Measurements from ENCODE around the gene C16orf96.

C16orf96 gene

GRCh38 chr16:4533490-4533889 lies 22.6 kb upstream of the C16orf96 start:
- no peak overlapping the region for H3K4me2 ChIP-seq (ENCODE audit: low read length)
- H3K9ac ChIP-seq (ENCODE audit: low read length), result no peak overlapping the region
- H3K9me2 ChIP-seq (ENCODE audit: low read depth, low read length), result no peaks in the 10 kb centered on the region
- H2AFZ ChIP-seq (ENCODE audit: low read length), result no peak overlapping the region
- H3K27ac ChIP-seq (ENCODE audit: low read depth, low read length, poor library complexity, severe bottlenecking), result no peak overlapping the region
- H3K27me3 ChIP-seq (ENCODE audit: insufficient read depth, low read length), result no peaks in the 10 kb centered on the region
- H3F3A ChIP-seq (ENCODE audit: insufficient read depth, low read length), result no peaks in the 10 kb centered on the region
- no peaks in the 10 kb centered on the region for H3K9me3 ChIP-seq (ENCODE audit: low read length)
- H3K4me3 ChIP-seq (ENCODE audit: low read depth, low read length, poor library complexity, severe bottlenecking), result no peak overlapping the region
- no peak for TF ChIP-seq CTCF (IDR thresholded peaks at IDR 0.05; ENCODE audit: low read length)
- TF ChIP-seq EZH2 (IDR thresholded peaks at IDR 0.05; ENCODE audit: borderline replicate concordance, low read length), result no peak
- H3K79me2 ChIP-seq (ENCODE audit: insufficient read depth, low read length), result no peaks in the 10 kb centered on the region
- H4K20me1 ChIP-seq (ENCODE audit: insufficient read depth, low read length), result no peaks in the 10 kb centered on the region
- H3K4me1 ChIP-seq (ENCODE audit: insufficient read depth, low read length, severe bottlenecking), result peaks cover 27% of the 10 kb centered on the region
- H3K36me3 ChIP-seq (ENCODE audit: insufficient read depth, low read length), result no peaks in the 10 kb centered on the region

GRCh38 chr16:4534151-4534790 lies 21.9 kb upstream of the C16orf96 start:
- Histone ChIP-seq H3K4me3 (ENCODE audit: low read depth, low read length, poor library complexity, severe bottlenecking) (no peak overlapping the region), H3K9me3 (ENCODE audit: low read length) (no peaks in the 10 kb centered on the region), H3K79me2 (ENCODE audit: insufficient read depth, low read length) (no peaks in the 10 kb centered on the region), H3K9me2 (ENCODE audit: low read depth, low read length) (no peaks in the 10 kb centered on the region), H3K4me2 (ENCODE audit: low read length) (no peak overlapping the region), H3K27ac (ENCODE audit: low read depth, low read length, poor library complexity, severe bottlenecking) (no peak overlapping the region), H2AFZ (ENCODE audit: low read length) (no peak overlapping the region), H3F3A (ENCODE audit: insufficient read depth, low read length) (no peaks in the 10 kb centered on the region), H3K27me3 (ENCODE audit: insufficient read depth, low read length) (no peaks in the 10 kb centered on the region), H3K9ac (ENCODE audit: low read length) (no peak overlapping the region), H3K4me1 (ENCODE audit: insufficient read depth, low read length, severe bottlenecking) (peaks cover 19% of the 10 kb centered on the region), H3K36me3 (ENCODE audit: insufficient read depth, low read length) (no peaks in the 10 kb centered on the region), H4K20me1 (ENCODE audit: insufficient read depth, low read length) (no peaks in the 10 kb centered on the region)
- TF ChIP-seq CTCF (IDR thresholded peaks at IDR 0.05; ENCODE audit: low read length) (no peak), EZH2 (IDR thresholded peaks at IDR 0.05; ENCODE audit: borderline replicate concordance, low read length) (no peak)

GRCh38 chr16:4535627-4536108 lies 20.5 kb upstream of the C16orf96 start:
- Histone ChIP-seq H3K36me3 (ENCODE audit: insufficient read depth, low read length) (peaks cover 6% of the 10 kb centered on the region; the same call in 1 of the 2 replicates), H3F3A (ENCODE audit: insufficient read depth, low read length) (no peaks in the 10 kb centered on the region), H3K27ac (ENCODE audit: low read depth, low read length, poor library complexity, severe bottlenecking) (no peak overlapping the region), H3K4me2 (ENCODE audit: low read length) (no peak overlapping the region), H3K4me1 (ENCODE audit: insufficient read depth, low read length, severe bottlenecking) (peaks cover 7% of the 10 kb centered on the region), H2AFZ (ENCODE audit: low read length) (no peak overlapping the region), H3K9me2 (ENCODE audit: low read depth, low read length) (no peaks in the 10 kb centered on the region), H3K9me3 (ENCODE audit: low read length) (peaks cover 5% of the 10 kb centered on the region; the same call in 1 of the 2 replicates), H3K79me2 (ENCODE audit: insufficient read depth, low read length) (no peaks in the 10 kb centered on the region), H3K4me3 (ENCODE audit: low read depth, low read length, poor library complexity, severe bottlenecking) (no peak overlapping the region), H3K27me3 (ENCODE audit: insufficient read depth, low read length) (no peaks in the 10 kb centered on the region; the same call in 1 of the 2 replicates), H4K20me1 (ENCODE audit: insufficient read depth, low read length) (no peaks in the 10 kb centered on the region), H3K9ac (ENCODE audit: low read length) (no peak overlapping the region)
- TF ChIP-seq EZH2 (IDR thresholded peaks at IDR 0.05; ENCODE audit: borderline replicate concordance, low read length), result no peak
- no peak for TF ChIP-seq CTCF (IDR thresholded peaks at IDR 0.05; ENCODE audit: low read length)

Data from OCI-LY1 (cell line).